Measurements from ENCODE around the gene SEMA3D. TPM values are rescaled to one million over a fixed set of nuclear protein-coding genes. Genes with fewer than 3 reads are reported as not detected.

The SEMA3D gene
- total RNA-seq, 4 donors from 2014 or later: 0.06 to 3.8 (median 0.14) TPM

DNA sequence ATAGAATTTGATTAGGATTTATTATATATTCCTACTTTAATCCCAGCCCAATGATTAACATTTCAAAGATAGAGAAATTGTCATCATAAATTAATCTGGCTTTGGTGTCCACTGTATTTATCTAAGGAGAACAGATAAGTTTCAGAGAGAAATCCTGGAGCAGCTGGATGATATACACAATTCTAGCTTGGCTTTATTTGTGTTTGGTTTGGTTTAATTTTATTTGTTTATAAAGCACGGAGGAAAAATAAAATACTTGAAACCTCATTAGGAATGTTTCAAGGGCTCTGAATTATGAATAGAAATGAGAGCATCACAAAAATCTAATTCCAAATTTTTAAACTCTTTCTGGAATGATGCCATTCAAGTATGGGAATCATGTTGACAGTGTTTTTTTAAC, 42.1 kb downstream of the SEMA3D start:
- 38 to 49% methylated on average over 1 of the region's 1 CpG for WGBS, 2 donors

DNA sequence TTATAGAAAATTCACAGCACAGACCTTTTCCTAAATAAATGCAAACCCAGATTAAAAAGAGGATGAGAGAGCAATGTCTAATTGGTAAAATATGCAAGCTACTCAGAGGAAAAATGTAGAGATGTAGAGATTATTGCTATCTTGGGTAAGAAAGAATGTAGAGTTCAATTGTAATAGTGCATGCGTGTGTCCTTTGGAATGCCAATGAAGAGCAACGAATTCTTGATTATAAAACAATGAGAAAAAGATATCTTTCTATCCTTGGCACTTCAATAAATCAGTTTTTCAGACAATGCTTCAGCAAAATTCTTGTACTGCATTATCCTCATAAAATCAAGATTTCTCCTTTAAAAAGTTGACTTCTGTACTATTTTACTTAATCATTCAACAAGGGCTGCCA, 50.9 kb downstream of the SEMA3D start:
- no peaks in the 10 kb centered on the region for H3K9me3 ChIP-seq
- H3K4me1 ChIP-seq: no peaks in the 10 kb centered on the region
- no peak overlapping the region for H3K27ac ChIP-seq
- H3K4me3 ChIP-seq: no peak overlapping the region
- H3K36me3 ChIP-seq: no peaks in the 10 kb centered on the region
- TF ChIP-seq, protein P1, sequence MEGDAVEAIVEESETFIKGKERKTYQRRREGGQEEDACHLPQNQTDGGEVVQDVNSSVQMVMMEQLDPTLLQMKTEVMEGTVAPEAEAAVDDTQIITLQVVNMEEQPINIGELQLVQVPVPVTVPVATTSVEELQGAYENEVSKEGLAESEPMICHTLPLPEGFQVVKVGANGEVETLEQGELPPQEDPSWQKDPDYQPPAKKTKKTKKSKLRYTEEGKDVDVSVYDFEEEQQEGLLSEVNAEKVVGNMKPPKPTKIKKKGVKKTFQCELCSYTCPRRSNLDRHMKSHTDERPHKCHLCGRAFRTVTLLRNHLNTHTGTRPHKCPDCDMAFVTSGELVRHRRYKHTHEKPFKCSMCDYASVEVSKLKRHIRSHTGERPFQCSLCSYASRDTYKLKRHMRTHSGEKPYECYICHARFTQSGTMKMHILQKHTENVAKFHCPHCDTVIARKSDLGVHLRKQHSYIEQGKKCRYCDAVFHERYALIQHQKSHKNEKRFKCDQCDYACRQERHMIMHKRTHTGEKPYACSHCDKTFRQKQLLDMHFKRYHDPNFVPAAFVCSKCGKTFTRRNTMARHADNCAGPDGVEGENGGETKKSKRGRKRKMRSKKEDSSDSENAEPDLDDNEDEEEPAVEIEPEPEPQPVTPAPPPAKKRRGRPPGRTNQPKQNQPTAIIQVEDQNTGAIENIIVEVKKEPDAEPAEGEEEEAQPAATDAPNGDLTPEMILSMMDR (IDR thresholded peaks at IDR 0.05): no peak
- TF ChIP-seq POLR2A (IDR thresholded peaks at IDR 0.05): no peak
- no peak for DNase-seq
- intact Hi-C loops (cut with DNase I): no loop called here
- WGBS, 2 donors: 66 to 69% methylated on average over 2 of the region's 2 CpGs
- H3K27me3 ChIP-seq: no peaks in the 10 kb centered on the region

More for the DNA sequence above, 42.1 kb downstream of the SEMA3D start:
- H3K4me1 ChIP-seq: no peaks in the 10 kb centered on the region
- H3K27me3 ChIP-seq: no peaks in the 10 kb centered on the region
- TF ChIP-seq, protein P1 (IDR thresholded peaks at IDR 0.05): no peak
- TF ChIP-seq POLR2A (IDR thresholded peaks at IDR 0.05): no peak
- no peaks in the 10 kb centered on the region for H3K9me3 ChIP-seq
- intact Hi-C loops (cut with DNase I): no loop called here
- H3K27ac ChIP-seq: no peak overlapping the region
- DNase-seq: no peak
- no peaks in the 10 kb centered on the region for H3K36me3 ChIP-seq
- H3K4me3 ChIP-seq: no peak overlapping the region

DNA sequence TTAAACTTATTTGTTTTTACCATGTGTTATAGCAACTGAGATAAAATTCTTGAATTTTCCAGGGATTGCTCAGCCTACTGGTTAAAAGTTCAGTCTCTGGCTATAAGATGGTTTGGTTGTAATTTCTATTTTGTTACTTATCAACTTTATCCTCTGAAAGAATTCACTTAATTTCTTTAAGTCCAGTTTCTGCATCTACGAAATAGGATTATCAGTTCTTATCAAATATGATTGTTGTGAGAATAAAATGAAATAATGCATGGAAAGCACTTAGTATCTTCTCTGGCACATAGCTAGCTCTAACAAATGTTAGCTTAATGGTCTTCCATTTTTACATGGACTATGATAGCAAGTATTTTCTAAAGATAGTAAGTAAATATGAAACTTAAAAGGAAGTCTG, 53.3 kb downstream of the SEMA3D start:
- no peak for DNase-seq
- 56 to 79% methylated on average over 1 of the region's 1 CpG for WGBS, 2 donors
- H3K27ac ChIP-seq: no peak overlapping the region
- no peaks in the 10 kb centered on the region for H3K9me3 ChIP-seq
- TF ChIP-seq, protein P1 (IDR thresholded peaks at IDR 0.05): no peak
- TF ChIP-seq POLR2A (IDR thresholded peaks at IDR 0.05): no peak
- no peaks in the 10 kb centered on the region for H3K27me3 ChIP-seq
- no peaks in the 10 kb centered on the region for H3K36me3 ChIP-seq
- H3K4me3 ChIP-seq: no peak overlapping the region
- no peaks in the 10 kb centered on the region for H3K4me1 ChIP-seq
- intact Hi-C loops (cut with DNase I): no loop called here

DNA sequence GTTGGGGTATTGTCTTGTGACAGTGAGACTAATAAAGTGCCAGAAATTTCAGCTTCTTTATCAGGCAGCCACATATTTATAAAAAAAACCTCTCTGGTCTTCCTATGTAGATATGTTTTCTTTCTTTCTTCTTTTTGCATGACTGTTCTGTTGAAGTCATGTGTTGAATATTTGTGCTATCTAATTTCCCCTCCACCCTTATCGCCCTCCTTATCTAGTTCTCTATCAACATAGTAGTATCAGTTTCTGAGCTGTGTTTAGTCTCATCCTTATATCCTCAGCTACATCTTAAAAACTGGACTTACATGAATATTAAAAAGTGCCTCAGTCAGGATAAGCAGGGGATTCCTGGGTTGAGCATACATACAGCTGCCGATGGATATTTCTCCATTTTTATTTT, 53.9 kb downstream of the SEMA3D start:
- TF ChIP-seq POLR2A (IDR thresholded peaks at IDR 0.05): no peak
- TF ChIP-seq, protein P1 (IDR thresholded peaks at IDR 0.05): no peak
- intact Hi-C loops (cut with DNase I): no loop called here
- Histone ChIP-seq H3K36me3 (no peaks in the 10 kb centered on the region), H3K27me3 (no peaks in the 10 kb centered on the region), H3K27ac (no peak overlapping the region), H3K9me3 (no peaks in the 10 kb centered on the region), H3K4me1 (no peaks in the 10 kb centered on the region), H3K4me3 (no peak overlapping the region)
- 98 to 100% methylated on average over 2 of the region's 2 CpGs for WGBS, 2 donors
- DNase-seq: no peak

DNA sequence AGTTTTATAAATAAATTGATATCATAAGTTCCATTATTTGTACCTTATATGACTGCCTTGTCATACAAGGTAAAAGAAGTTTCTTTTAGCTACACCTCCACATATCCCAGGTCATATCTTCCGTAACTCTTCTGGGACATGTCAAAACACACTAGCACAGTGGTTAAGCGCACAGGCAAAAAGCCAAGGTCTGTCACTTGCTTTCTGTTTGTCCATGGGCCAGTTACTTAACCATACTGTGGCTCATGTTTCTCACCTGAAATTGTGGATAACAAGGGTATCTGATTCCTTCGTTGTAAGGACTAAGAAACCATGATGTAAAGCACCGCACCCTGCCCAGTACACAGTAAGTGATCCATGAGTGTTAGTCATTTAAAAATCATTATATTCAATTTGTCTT, 56.2 kb downstream of the SEMA3D start:
- no peaks in the 10 kb centered on the region for H3K4me1 ChIP-seq
- H3K36me3 ChIP-seq: no peaks in the 10 kb centered on the region
- H3K27ac ChIP-seq: no peak overlapping the region
- no peaks in the 10 kb centered on the region for H3K27me3 ChIP-seq
- H3K4me3 ChIP-seq: no peak overlapping the region
- WGBS, 2 donors: 82 to 89% methylated on average over 4 of the region's 4 CpGs
- intact Hi-C loops (cut with DNase I): no loop called here
- H3K9me3 ChIP-seq: no peaks in the 10 kb centered on the region
- TF ChIP-seq, protein P1 (IDR thresholded peaks at IDR 0.05): no peak
- TF ChIP-seq POLR2A (IDR thresholded peaks at IDR 0.05): no peak
- no peak for DNase-seq

Data from esophagus squamous epithelium (tissue), 5 donors.